ENCODE measurements around the gene IQCM.

DNA sequence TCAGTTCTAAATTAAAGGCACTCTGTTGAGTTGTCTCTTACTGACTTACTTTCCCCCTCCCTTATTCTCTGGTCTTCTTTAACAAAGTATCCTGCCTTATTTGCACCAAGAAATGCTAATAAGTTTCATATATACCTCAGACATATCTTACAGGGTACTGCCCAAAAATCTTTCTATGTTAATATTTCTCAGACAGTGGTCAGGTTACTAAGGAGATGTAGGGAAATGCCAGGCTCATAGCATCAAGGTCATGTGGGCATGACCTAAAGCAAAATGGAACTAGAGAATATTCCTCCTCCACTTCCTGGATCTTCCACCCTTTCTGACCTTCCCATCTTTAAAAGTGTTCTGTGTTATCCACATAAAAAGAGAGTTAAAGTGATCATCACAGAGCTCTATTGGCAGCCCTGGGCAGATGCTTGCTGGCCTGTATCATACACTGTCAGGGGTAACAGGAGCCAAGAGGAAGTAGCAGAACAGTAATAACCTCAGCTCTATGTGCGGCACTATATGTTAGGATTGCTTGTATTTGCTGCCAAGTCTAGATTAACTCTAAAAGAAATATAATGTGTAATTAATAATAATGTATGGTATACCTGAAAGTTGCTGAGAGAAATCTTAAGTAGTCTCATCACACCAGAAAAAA is 74.3 kb downstream of the IQCM start:
- TF ChIP-seq, protein P1, sequence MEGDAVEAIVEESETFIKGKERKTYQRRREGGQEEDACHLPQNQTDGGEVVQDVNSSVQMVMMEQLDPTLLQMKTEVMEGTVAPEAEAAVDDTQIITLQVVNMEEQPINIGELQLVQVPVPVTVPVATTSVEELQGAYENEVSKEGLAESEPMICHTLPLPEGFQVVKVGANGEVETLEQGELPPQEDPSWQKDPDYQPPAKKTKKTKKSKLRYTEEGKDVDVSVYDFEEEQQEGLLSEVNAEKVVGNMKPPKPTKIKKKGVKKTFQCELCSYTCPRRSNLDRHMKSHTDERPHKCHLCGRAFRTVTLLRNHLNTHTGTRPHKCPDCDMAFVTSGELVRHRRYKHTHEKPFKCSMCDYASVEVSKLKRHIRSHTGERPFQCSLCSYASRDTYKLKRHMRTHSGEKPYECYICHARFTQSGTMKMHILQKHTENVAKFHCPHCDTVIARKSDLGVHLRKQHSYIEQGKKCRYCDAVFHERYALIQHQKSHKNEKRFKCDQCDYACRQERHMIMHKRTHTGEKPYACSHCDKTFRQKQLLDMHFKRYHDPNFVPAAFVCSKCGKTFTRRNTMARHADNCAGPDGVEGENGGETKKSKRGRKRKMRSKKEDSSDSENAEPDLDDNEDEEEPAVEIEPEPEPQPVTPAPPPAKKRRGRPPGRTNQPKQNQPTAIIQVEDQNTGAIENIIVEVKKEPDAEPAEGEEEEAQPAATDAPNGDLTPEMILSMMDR (conservative IDR thresholded peaks at IDR 0.05; ENCODE audit: low read depth, low read length), result no peak
- no peak for TF ChIP-seq EZH2phosphoT487 (IDR thresholded peaks at IDR 0.05; ENCODE audit: borderline replicate concordance, low read length)

All from PC-3 (cell line).